Measurements from ENCODE around the gene ARX. TPM values are rescaled to one million over a fixed set of nuclear protein-coding genes. Genes with fewer than 3 reads are reported as not detected.

The ARX gene
- total and polyA plus RNA-seq, 5 experiments from 2014 or later: not detected

GRCh38 chrX:25013632-25014365 is 2.0 kb downstream of the ARX start:
- Mint-ChIP-seq H3K27ac (peak overlapping the region in 1 of 10 donors; percentile 75), H3K27me3 (peaks cover 8 to 60% (median 42%) of the 10 kb centered on the region in 5 donors)

GRCh38 chrX:25012793-25013631 is 2.8 kb downstream of the ARX start:
- peaks cover 7 to 23% (median 15%) of the 10 kb centered on the region in 4 donors for H3K4me1 Mint-ChIP-seq
- no peak for DNase-seq
- H3K27me3 Mint-ChIP-seq: peaks cover 6 to 60% (median 40%) of the 10 kb centered on the region in 5 donors
- peak overlapping the region in 9 of 10 donors; percentile 26 to 90 (median 64) for H3K4me3 Mint-ChIP-seq
- ATAC-seq: no peak
- H3K9me3 Mint-ChIP-seq: peaks cover 0 to 10% (median 0%) of the 10 kb centered on the region in 9 donors
- no peaks in the 10 kb centered on the region for H3K36me3 Mint-ChIP-seq
- POLR2A ChIA-PET: no interaction called here
- H3K27ac Mint-ChIP-seq: no peak overlapping the region

More at GRCh38 chrX:25013632-25014365, 2.0 kb downstream of the ARX start:
- ATAC-seq: peak in 1 of 2 donors; percentile 18
- H3K36me3 Mint-ChIP-seq: no peaks in the 10 kb centered on the region
- peaks cover 7 to 23% (median 15%) of the 10 kb centered on the region in 4 donors for H3K4me1 Mint-ChIP-seq
- peak overlapping the region in 9 of 10 donors; percentile 38 to 86 (median 59) for H3K4me3 Mint-ChIP-seq
- POLR2A ChIA-PET: no interaction called here
- H3K9me3 Mint-ChIP-seq: peaks cover 0 to 10% (median 0%) of the 10 kb centered on the region in 9 donors
- DNase-seq: no peak

- DNase-seq: no peak
- no peaks in the 10 kb centered on the region for H3K36me3 Mint-ChIP-seq
- H3K9me3 Mint-ChIP-seq: peaks cover 0 to 8% (median 0%) of the 10 kb centered on the region in 9 donors
- ATAC-seq: no peak
- POLR2A ChIA-PET: no interaction called here
- no peak overlapping the region for H3K27ac Mint-ChIP-seq
- peak overlapping the region in 8 of 10 donors; percentile 28 to 72 (median 54) for H3K4me3 Mint-ChIP-seq
- peaks cover 5 to 18% (median 11%) of the 10 kb centered on the region in 4 donors for H3K4me1 Mint-ChIP-seq
- peaks cover 8 to 63% (median 41%) of the 10 kb centered on the region in 5 donors for H3K27me3 Mint-ChIP-seq
These were observed 3.4 kb downstream of the ARX start for GRCh38 chrX:25012433-25012735.

GRCh38 chrX:25011589-25012432 is 4.0 kb downstream of the ARX start:
- no peaks in the 10 kb centered on the region for H3K36me3 Mint-ChIP-seq
- ATAC-seq (no peak), DNase-seq (no peak)
- POLR2A ChIA-PET: no interaction called here
- no peak overlapping the region for H3K27ac Mint-ChIP-seq
- peaks cover 0 to 4% (median 0%) of the 10 kb centered on the region in 9 donors for H3K9me3 Mint-ChIP-seq
- peak overlapping the region in 3 of 10 donors; percentile 12 to 72 (median 70) for H3K4me3 Mint-ChIP-seq
- H3K4me1 Mint-ChIP-seq: peaks cover 5 to 18% (median 8%) of the 10 kb centered on the region in 4 donors
- H3K27me3 Mint-ChIP-seq: peaks cover 8 to 62% (median 38%) of the 10 kb centered on the region in 5 donors

GRCh38 chrX:25010784-25011588 is 4.8 kb downstream of the ARX start:
- DNase-seq (no peak), ATAC-seq (no peak)
- peaks cover 10 to 62% (median 34%) of the 10 kb centered on the region in 5 donors for H3K27me3 Mint-ChIP-seq
- H3K36me3 Mint-ChIP-seq: no peaks in the 10 kb centered on the region
- POLR2A ChIA-PET: no interaction called here
- peak overlapping the region in 1 of 10 donors; percentile 26 for H3K4me3 Mint-ChIP-seq
- peaks cover 5 to 19% (median 9%) of the 10 kb centered on the region in 4 donors for H3K4me1 Mint-ChIP-seq
- H3K27ac Mint-ChIP-seq: peak overlapping the region in 1 of 10 donors; percentile 24
- no peaks in the 10 kb centered on the region for H3K9me3 Mint-ChIP-seq

DNA sequence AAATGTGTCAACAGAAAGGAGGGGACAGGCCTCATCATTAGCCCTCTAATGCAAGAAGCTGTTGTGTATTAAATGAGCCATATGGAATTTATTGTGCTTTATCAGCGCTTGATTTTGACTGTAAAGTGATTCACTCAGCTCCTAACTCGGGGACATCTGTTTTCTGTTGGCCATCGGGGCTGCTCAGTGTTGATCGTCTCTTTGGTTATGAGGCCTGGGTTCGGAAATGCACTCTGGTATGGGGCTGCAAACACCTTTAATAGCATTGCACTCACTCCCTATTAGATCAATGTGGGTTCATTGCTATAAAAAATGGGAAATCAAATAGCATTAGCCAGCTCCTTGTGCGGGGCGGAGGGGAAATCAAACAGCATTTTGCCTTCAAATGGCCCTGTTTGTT is 6.4 kb downstream of the ARX start:
- no peak overlapping the region for H3K4me3 Mint-ChIP-seq
- ATAC-seq (no peak), DNase-seq (no peak)
- H3K36me3 Mint-ChIP-seq: no peaks in the 10 kb centered on the region
- no peaks in the 10 kb centered on the region for H3K9me3 Mint-ChIP-seq
- POLR2A ChIA-PET: no interaction called here
- H3K27ac Mint-ChIP-seq: no peak overlapping the region
- peaks cover 10 to 57% (median 33%) of the 10 kb centered on the region in 5 donors for H3K27me3 Mint-ChIP-seq
- peaks cover 5 to 20% (median 8%) of the 10 kb centered on the region in 4 donors for H3K4me1 Mint-ChIP-seq

DNA sequence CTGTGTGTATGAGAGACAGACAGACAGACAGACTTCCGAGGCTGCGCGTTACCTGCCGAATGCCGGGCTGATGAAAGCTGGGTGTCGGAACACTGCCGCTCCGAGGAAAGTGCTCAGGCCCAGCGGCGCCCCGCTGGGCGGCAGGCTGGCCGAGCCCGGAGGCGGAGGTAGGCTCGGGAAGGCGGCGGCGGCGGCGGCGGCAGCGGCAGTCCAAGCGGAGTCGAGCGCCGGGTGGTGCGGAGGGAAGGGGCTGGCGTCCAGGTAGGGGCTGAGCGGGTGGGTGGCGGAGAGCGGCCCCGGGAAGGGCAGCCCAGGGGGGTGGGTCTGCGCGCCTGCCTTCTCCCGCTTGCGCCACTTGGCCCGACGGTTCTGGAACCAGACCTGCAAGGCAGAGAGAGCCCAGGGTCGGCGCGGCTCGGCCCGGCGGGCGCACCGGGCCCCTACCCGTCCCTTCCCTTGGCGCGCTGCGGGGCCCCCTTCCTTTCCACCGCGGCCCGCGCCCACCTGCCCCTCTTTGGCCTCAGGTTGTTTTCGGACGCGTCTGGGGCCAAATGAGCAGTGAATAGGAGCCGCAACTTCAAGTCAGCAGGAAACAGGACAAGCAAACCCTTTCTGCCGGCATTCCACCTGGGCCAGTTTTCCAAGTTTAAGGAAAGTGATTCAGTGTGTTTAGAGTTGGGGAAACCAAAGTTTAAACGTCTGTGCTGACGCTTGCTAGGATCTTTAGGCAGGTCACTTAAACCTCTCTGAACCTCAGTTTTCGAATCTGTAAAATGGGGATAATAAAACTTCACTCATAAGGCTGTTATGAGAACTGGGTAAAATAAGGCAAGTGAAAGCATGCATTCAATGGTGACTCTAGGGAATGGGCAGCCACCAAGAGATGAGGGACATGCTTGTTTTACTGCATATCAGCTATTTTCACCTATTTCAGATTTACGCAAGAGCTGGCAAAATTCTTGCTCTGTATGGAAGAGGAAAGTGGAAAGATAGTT is 8.4 kb downstream of the ARX start:
- Mint-ChIP-seq H3K4me3 (peak overlapping the region in 1 of 10 donors; percentile 44), H3K9me3 (peaks cover 0 to 3% (median 0%) of the 10 kb centered on the region in 9 donors), H3K27ac (no peak overlapping the region), H3K36me3 (no peaks in the 10 kb centered on the region), H3K4me1 (peaks cover 3 to 18% (median 11%) of the 10 kb centered on the region in 4 donors), H3K27me3 (peaks cover 10 to 63% (median 36%) of the 10 kb centered on the region in 5 donors)
- DNase-seq: no peak
- ATAC-seq: no peak
- POLR2A ChIA-PET: no interaction called here

DNA sequence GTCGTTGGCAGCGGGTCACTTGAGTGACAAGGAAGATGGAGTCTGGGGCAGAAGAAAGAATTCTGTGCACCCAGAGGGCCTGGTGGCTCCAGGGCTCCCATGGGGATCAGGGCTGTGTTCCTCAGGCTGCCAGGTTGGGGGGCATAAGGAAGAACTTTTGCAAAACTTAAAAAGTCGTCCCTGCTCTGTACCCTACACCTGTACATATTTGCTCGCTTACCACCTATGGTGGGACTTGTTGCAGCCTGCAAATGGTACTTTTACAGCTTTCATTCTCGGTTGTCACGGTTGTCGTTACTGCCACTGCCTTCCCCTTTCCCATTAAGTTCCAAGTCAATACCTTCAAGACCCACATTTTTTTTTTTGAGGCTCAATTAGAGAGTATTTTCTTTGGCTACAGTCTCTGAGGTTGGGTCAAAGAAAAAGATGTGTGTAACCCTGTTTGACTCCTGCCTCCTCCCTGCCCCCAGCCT is 9.1 kb downstream of the ARX start:
- ATAC-seq (no peak), DNase-seq (no peak)
- H3K4me1 Mint-ChIP-seq: peaks cover 3 to 18% (median 12%) of the 10 kb centered on the region in 4 donors
- no peak overlapping the region for H3K27ac Mint-ChIP-seq
- peak overlapping the region in 3 of 10 donors; percentile 14 to 61 (median 44) for H3K4me3 Mint-ChIP-seq
- POLR2A ChIA-PET: no interaction called here
- H3K36me3 Mint-ChIP-seq: no peaks in the 10 kb centered on the region
- peaks cover 0 to 3% (median 0%) of the 10 kb centered on the region in 9 donors for H3K9me3 Mint-ChIP-seq
- H3K27me3 Mint-ChIP-seq: peaks cover 10 to 63% (median 38%) of the 10 kb centered on the region in 5 donors

GRCh38 chrX:25005382-25006185 is 10.2 kb downstream of the ARX start:
- DNase-seq: no peak
- H3K27me3 Mint-ChIP-seq: peaks cover 11 to 58% (median 36%) of the 10 kb centered on the region in 5 donors
- POLR2A ChIA-PET: no interaction called here
- H3K27ac Mint-ChIP-seq: no peak overlapping the region
- H3K4me3 Mint-ChIP-seq: peak overlapping the region in 1 of 10 donors; percentile 44
- no peaks in the 10 kb centered on the region for H3K36me3 Mint-ChIP-seq
- no peak for ATAC-seq
- H3K9me3 Mint-ChIP-seq: peaks cover 0 to 3% (median 0%) of the 10 kb centered on the region in 9 donors
- peaks cover 3 to 18% (median 13%) of the 10 kb centered on the region in 4 donors for H3K4me1 Mint-ChIP-seq

GRCh38 chrX:25005034-25005381 is 10.8 kb downstream of the ARX start:
- ATAC-seq (no peak), DNase-seq (no peak)
- H3K4me3 Mint-ChIP-seq: no peak overlapping the region
- peaks cover 3 to 18% (median 13%) of the 10 kb centered on the region in 4 donors for H3K4me1 Mint-ChIP-seq
- peaks cover 7 to 52% (median 32%) of the 10 kb centered on the region in 5 donors for H3K27me3 Mint-ChIP-seq
- POLR2A ChIA-PET: no interaction called here
- H3K27ac Mint-ChIP-seq: no peak overlapping the region
- peaks cover 0 to 3% (median 0%) of the 10 kb centered on the region in 9 donors for H3K9me3 Mint-ChIP-seq
- no peaks in the 10 kb centered on the region for H3K36me3 Mint-ChIP-seq
